GM13976 (cell line): ENCODE results near the gene RNASEH2C.
"Not testable (repeated sequence)": the region's sequence is repeated elsewhere in the genome, so short reads cannot be mapped to it uniquely, and the experiment has no call there.

Experiments used
- DNase-seq: peaks from one replicate; pipeline ENCODE4 v3.0.0; 2012; ENCODE audit warnings: low spot score
- in situ Hi-C: fragments of 300-500 bp; cut with MboI; formaldehyde crosslinking; loops from one replicate; pipeline ENCODE4 v1.12.0; 2022; ENCODE audit warnings: low sequenced_read_pairs, mixed read lengths, inconsistent platforms; ENCODE audit not compliant: unreplicated experiment
- TF ChIP-seq, protein P1 (sequence below): IDR thresholded peaks from 2 replicates; pipeline ENCODE4 v1.5.1; 2012; ENCODE audit warnings: borderline replicate concordance, mild to moderate bottlenecking; ENCODE audit not compliant: insufficient read depth; ENCODE audit errors: extremely low read depth, missing control alignments, control extremely low read depth

RNASEH2C gene

DNA sequence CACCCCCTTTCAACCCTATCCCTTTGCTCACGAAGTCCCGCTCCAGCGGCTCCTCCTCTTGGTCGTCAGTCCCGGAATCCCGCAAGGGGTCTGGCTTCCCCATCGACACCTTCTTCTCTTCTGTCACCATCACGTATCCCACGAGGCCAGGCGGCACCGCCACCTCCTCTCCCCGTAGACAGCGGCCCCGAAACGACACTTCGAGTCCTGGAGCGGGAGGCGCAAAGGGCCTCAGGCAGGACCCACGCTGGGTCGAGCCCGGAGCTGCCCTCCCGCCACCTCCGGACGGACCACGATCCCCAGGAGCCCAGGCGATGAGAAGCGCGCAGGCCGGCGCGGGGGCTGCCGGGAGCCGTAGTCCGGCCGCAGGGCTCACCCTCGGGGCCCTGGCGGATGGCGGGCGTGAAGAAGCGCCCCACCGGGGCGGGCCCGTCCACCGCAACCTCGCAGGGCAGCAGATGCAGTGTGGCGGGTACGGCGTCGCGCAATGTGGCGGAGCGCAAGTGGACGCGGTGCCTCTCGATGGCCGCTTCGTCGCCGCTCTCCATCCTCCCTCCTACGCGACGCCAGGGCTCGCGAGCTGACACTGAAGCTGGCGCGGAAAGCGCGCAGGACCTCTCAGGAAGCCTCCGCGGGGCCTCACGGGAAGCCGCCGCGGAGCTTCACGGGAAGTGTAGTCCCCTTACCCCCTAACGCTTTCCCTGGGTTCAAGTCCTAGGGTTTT is at the start of gene RNASEH2C:
Gene RNASEH2C, minus strand, starts transcription at position 588 of the 724 bp plus-strand sequence. Its CDS starts 40 bp downstream, at position 548.
- peak; percentile 95 for DNase-seq
- TF ChIP-seq, protein P1, sequence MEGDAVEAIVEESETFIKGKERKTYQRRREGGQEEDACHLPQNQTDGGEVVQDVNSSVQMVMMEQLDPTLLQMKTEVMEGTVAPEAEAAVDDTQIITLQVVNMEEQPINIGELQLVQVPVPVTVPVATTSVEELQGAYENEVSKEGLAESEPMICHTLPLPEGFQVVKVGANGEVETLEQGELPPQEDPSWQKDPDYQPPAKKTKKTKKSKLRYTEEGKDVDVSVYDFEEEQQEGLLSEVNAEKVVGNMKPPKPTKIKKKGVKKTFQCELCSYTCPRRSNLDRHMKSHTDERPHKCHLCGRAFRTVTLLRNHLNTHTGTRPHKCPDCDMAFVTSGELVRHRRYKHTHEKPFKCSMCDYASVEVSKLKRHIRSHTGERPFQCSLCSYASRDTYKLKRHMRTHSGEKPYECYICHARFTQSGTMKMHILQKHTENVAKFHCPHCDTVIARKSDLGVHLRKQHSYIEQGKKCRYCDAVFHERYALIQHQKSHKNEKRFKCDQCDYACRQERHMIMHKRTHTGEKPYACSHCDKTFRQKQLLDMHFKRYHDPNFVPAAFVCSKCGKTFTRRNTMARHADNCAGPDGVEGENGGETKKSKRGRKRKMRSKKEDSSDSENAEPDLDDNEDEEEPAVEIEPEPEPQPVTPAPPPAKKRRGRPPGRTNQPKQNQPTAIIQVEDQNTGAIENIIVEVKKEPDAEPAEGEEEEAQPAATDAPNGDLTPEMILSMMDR, result no peak
- in situ Hi-C loops, result loop anchor here (25.0 kb wide), 1 partner anchor 267 kb away; no protein-coding TSS in a partner anchor

DNA sequence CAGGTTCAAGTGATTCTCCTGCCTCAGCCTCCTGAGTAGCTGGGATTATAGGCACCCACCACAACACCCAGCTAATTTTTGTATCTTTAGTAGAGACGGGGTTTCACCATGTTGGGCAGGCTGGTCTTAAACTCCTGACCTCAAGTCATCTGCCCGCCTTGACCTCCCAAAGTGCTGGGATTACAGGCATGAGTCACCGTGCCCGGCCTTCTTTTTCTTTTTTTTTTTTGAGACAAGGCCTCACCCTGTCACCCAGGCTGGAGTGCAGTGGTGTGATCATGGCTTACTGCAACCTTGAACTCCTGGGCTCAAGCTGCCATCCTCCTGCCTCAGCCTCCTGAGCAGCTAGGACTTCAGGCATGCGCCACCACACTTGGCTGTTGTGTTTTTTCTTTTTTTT is 47.2 kb upstream of the RNASEH2C start:
- in situ Hi-C loops, result not testable (repeated sequence)

DNA sequence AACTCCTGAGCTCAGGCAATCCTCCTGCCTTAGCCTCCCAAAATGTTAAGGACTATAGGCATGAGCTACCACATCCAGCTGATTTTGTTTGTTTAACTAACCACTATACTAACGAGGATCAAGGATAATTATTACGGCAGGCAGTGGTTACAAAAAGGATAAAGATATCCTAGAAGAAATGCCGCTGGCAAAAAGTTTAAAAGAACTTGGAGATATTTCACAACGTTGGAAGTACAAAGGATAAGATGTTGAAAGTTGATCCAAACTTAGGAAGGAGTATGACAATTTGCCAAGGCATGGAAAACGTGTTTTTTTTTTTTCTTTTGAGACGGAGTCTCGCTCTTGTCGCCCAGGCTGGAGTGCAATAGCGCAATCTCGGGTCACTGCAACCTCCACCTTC is 46.8 kb upstream of the RNASEH2C start:
- in situ Hi-C loops, result no loop called here
- DNase-seq, result no peak
- TF ChIP-seq, protein P1, result no peak

More for the DNA sequence above, 47.2 kb upstream of the RNASEH2C start:
- not testable (repeated sequence) for DNase-seq

DNA sequence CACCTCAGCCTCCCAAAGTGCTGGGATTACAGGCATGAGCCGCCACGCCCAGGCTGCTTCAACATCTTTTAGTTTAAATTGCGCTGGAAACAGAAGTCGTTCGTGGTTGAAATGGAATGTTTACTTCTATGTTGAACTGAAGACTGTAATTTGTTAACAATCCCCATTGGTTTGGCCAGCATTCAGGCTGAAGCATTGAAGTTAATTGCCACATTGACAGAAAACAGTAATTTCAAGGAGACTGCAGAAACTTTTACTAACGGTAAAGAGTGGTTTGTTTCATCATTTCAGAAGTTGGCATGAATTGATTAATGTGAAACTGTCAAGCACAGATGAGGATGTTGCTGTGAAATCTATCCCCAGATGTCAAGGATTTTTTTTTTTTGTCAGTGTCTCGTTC is 45.9 kb upstream of the RNASEH2C start:
- DNase-seq, result no peak
- in situ Hi-C loops, result no loop called here

DNA sequence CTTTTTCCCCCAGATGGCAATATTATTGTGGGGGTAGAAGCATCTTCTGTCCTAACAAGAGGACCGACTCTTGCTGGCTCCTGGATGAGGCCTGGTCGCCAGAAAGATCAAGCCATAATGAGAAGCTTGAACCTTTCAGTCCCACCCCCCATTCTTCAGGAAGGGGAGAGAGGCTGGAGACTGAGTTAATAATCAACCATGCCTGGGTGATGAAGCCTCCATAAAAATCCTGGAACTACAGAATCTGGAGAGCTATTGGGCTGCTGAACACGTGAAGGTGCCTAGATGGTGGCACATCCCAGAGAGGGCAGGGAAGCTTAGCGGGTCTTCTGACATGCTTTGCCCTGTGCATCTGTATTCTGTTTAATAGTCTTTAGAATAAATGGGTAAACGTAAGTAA is 43.8 kb upstream of the RNASEH2C start:
- in situ Hi-C loops, result no loop called here
- TF ChIP-seq, protein P1, result no peak
- DNase-seq, result no peak

More for the DNA sequence above, 45.9 kb upstream of the RNASEH2C start:
- TF ChIP-seq, protein P1, result no peak

DNA sequence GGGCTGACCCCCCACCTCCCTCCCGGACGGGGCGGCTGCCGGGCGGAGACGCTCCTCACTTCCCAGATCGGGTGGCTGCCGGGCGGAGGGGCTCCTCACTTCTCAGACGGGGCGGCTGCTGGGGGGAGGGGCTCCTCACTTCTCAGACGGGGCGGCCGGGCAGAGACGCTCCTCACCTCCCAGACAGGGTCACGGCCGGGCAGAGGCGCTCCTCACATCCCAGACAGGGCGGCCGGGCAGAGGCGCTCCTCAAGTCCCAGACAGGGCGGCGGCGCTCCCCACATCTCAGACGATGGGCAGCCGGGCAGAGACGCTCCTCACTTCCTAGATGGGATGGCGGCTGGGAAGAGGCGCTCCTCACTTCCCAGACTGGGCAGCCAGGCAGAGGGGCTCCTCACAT is 42.2 kb upstream of the RNASEH2C start:
- in situ Hi-C loops, DNase-seq: not testable (repeated sequence)

DNA sequence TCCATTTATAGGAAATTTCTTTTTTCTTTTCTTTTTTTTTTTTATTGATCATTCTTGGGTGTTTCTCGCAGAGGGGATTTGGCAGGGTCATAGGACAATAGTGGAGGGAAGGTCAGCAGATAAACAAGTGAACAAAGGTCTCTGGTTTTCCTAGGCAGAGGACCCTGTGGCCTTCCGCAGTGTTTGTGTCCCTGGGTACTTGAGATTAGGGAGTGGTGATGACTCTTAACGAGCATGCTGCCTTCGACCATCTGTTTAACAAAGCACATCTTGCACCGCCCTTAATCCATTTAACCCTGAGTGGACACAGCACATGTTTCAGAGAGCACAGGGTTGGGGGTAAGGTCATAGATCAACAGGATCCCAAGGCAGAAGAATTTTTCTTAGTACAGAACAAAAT is 41.6 kb upstream of the RNASEH2C start:
- in situ Hi-C loops, DNase-seq: not testable (repeated sequence)

DNA sequence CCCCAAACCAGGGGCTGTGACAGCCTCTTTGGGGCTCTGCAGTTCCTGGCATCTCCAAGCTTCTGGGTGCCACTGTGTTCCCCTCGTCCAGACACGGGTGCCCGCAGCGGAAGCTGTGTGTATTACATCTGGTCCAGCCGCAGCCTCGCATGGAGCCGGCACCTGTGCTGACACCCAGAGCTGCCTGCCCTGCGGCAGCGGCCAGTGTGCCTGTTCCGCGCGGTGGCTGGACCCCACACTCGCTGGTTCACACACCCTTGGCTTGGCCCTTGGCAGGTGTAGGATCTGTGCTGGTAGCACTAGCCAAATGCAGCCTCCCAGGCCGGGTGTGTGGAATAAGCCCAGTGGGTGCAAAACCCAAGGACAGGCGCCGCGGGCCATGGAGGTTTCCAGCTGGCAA is 24.5 kb upstream of the RNASEH2C start:
- in situ Hi-C loops, result no loop called here
- TF ChIP-seq, protein P1, result no peak
- DNase-seq, result no peak
